NCI-H2107 treated with DMSO at 0.1 percent for 48 hours (cell line): Measurements from ENCODE around the gene SERPINF2.
"Not testable (repeated sequence)": the region's sequence is repeated elsewhere in the genome, so short reads cannot be mapped to it uniquely, and the experiment has no call there.

Experiments
- DNase-seq: peaks from one replicate; lab custom pipeline; 2025; ENCODE audit not compliant: unreplicated experiment; lab: John Stamatoyannopoulos, UW

SERPINF2 gene

GRCh38 chr17:1742371-1743087, at the start of gene SERPINF2:
Gene SERPINF2, plus strand, starts transcription at chr17:1742871. Its CDS starts 2,125 bp downstream, at chr17:1744996.
- DNase-seq: no peak

GRCh38 chr17:1693339-1693738, 49.3 kb upstream of the SERPINF2 start:
- no peak for DNase-seq

DNA sequence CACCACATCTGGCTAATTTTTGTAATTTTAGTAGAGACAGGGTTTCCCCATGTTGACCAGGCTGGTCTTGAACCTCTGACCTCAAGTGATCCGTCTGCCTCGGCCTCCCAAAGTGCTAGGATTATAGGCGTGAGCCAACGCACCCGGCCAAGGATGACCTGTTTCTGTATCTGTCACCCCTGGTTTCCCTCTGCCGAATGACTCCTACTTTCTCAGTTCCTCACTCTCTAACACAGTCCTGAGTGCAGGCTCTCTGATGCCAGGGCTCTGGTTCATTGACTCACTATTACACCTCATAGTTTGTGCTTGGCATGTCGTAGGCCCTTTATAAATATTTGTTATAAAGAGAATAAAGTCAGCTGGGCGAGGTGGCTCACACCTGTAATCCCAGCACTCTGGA, 47.3 kb upstream of the SERPINF2 start:
- DNase-seq: no peak

GRCh38 chr17:1697681-1698080, 45.0 kb upstream of the SERPINF2 start:
- no peak for DNase-seq

DNA sequence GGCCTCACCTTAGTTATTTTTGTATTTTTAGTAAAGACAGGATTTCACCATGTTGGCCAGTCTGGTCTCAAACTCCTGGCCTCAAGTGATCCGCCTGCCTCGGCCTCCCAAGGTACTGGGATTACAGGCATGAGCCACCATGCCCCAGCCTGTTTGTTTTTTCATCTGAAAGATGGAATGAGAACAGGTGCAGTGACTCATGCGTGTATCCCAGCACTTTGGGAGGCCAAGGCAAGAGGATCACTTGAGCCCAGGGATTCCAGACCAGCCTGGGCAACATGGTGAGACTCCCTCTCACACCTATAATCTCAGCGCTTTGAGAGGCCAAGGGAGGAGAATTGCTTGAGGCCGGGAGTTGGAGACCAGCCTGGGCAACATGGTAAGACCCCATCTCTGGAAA, 42.8 kb upstream of the SERPINF2 start:
- not testable (repeated sequence) for DNase-seq

- no peak for DNase-seq
Measured at GRCh38 chr17:1703063-1703462, 39.6 kb upstream of the SERPINF2 start.

GRCh38 chr17:1705004-1705403, 37.7 kb upstream of the SERPINF2 start:
- DNase-seq: no peak

DNA sequence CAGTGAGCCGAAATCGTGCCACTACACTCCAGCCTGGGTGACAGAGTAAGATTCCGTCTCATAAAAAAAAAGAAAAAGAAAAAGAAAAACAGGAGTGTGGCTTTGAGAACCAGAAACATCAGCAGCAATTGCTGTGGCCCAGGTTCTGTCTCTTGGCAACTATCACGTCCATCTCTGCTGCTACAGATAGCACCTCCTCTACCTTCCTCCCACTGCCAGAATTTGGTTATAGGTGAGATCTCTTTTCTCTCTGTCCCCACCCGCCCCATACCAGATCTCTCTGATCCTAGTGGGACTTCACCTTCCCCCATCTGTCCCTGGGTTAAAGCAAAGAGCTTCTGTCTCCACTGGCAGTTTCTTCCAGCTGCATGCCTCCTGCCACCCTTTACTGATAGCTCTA, 35.6 kb upstream of the SERPINF2 start:
- DNase-seq: no peak

- not testable (repeated sequence) for DNase-seq
Measured at GRCh38 chr17:1708791-1709346, 33.8 kb upstream of the SERPINF2 start.

DNA sequence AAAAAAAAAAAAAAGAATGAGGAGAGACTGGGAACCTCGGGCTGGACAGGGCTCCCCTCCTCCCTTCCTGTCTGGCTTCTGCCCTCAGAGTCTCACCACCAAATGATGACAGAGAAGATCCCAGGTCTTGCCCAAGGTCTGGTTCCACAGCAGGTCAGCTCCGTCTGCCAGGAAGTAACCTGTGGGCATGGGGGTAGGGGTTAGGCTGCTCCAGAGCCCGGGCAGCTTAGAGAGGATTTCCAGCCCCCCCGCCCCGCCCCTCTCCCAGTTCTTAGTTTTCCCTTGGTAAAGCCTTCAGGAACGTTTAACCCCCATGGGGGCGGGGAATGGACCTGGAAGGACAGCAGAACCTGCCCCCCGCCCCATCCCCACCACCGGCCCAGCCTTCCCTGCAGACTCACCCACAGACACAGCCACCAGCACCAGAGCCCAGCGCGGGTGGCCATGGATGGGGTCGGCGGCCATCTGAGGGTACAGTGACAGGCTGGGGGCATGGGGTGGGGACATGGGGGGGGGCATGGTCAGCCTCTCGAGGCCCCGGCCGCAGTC, 33.2 kb upstream of the SERPINF2 start:
- DNase-seq: no peak

GRCh38 chr17:1709971-1710806, 32.5 kb upstream of the SERPINF2 start, which contains the start of gene TLCD2:
Gene TLCD2, minus strand, starts transcription at chr17:1710377. Its CDS starts 135 bp downstream, at chr17:1710242.
- no peak for DNase-seq

DNA sequence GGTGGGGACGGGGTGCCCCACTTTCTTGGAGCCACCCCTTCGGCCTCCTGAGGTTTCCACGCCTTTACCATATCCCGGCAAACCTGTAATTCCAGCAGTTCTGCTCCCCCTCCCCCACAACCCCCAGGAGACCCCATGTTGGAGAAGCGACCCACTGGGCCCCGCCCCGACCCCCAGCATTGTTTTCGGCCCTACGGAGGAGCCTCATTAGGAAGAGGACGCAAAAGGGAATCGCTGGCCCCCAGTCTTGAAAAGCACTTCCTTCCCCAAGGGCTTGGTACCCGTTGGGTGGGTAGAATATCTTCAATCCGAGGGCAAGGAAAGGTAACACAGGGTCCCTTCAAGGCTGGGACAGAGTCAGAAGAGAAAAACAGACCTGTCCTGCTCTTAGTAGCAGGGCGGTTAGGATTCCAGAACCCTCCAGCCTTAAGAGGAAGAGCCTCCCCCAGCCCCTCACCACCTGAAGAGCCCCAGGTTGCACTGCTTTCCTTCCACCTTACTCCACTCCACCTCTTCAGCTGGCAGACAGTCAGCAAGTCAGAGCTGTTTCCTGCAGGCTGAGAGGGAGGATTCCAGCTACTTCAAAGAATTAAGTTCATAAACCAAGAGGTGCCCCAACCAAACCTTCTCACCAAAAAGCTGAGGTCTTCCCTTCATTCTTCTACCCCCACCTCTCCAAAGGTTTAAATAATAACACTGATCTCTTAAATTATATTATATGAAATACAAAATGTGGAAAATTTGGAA, 31.7 kb upstream of the SERPINF2 start:
- no peak for DNase-seq

- DNase-seq: no peak
Measured at GRCh38 chr17:1711804-1712203, 30.9 kb upstream of the SERPINF2 start.

DNA sequence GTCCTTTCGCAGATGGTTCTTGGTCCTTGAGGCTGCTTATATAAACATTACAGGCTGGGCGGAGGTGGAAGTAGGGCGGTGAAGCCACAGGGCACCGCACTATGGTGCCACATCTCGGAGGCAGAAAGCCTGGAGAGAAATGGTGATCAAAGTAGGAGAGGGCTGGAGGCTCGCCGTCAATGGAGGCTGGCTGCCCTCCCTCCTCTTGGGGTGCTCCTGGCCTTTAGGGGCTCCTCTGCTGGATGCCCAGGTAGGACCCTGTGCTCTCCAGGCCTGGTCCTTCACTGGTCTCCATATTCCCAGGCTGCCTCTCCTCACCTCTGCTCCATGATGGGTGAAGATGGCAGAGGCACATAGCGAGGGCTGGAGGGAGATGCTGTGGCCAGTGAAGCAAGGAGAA, 30.4 kb upstream of the SERPINF2 start:
- no peak for DNase-seq

DNA sequence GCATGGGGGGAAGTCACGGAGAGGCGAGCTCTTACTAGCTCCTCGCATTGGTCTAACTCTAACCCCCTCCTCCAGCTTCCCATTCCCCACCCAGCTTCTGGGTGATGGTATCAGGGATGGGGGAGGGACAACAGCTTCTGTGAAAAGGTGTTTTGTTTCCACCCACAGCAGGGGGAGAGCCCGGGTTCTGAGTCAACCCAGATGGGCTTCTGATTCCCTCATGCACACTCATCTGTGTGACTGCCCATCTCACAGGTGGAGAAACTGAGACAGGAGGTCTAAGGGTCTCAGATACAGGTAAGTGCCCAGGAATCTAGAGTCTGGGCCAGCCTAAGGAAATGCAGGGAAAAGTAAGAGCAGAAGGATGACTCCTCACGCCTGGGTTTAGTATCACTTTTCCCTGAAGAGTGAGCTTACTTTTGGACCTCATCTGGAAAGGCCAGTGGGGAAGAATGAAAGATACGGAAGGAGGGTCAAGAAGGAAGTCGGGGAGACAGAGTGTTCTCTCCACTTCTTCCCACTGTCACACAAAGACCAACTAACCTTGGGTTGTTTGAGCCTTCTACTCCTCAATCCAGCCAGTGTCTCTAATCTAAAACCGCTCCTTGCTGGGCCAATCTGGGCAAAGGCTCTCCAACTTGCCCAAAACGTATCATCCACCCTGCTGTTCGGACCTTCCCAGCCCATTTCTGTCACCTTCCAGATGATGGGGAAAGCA, 29.4 kb upstream of the SERPINF2 start:
- no peak for DNase-seq

DNA sequence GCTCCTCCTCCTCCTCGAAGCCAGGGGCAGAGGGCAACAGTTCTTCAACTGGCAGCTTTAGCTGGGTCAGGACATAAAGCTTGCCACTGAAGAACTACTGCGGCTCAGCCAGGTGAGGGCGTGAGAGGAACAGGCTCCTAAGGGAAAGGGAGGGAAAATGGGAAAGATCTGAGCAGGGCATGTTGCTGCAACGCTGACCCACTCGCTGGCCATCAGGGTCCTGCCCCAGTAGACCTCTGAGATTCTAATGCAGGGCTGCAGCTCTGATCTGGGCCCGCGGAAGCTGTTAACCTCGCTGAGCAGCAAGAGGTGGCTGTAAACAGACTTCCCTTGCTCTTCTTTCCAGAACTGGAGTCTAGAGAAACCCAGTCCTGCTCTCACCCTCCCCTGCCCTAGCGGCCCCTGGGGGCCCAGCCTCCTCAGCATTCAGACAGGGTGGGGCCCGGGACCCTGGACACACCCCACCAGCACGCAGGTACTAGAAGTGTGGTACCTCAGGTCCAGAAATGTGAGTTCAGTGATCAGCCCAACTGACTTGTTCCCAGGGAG, 28.7 kb upstream of the SERPINF2 start:
- peak; percentile 31 for DNase-seq

GRCh38 chr17:1714427-1714979, 28.2 kb upstream of the SERPINF2 start:
- no peak for DNase-seq

DNA sequence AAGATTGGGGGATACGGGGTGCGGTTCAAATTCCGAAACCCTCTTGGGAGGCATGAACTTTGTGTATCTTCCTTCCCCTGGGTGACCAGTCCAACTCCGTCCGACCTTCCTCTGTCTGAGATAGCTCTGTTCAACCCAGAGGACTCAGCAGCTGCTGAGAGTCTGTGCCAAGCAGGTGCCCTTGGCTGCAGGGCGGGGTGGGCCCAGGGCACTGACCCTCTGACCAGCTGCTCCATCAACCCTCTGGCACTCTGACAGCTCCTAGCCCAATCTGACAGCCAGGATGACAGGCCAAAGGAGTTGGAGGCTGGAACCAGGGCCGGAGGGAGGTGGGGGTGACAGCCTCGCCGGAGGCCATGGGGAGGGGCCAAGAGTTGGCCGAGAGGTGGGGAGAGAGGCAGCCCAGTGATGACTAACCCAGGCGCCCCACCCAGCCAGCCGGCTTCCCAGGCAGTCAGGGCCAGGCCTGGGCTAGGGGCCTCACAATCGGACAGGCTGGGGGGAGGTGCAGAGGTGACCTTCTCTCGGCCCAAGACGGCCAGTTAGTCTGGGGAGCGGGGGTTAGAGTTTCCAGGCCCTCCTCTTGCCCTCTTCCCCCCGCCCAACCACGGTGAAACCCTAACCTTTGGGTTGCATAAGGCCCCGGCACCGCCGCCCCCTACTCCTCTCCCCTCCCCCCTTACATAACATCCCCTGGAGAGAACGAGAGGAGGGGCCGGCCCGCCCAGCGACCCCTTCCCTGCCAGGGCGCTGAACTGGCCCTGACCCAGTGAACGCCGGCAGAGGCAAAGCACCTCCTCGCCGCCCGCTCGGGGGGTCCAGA, 27.5 kb upstream of the SERPINF2 start:
- DNase-seq: no peak

- no peak for DNase-seq
Measured at GRCh38 chr17:1715803-1716075, 26.9 kb upstream of the SERPINF2 start.
